OCI-LY7 (cell line): ENCODE data around the gene DIAPH2. TPM values are rescaled to one million over a fixed set of nuclear protein-coding genes. Genes with fewer than 3 reads are reported as not detected.

Experiments used
- BruUV-seq: library from RNA; stranded (reverse); fragments of 400-500 nt; replicated peaks from 2 replicates; lab custom pipeline; 2021; lab: Mats Ljungman, UMichigan
- CTCF ChIA-PET: fragments of 300-600 bp; sonication (Branson Sonifier 250); formaldehyde crosslinking; loops from one replicate; lab custom pipeline; 2022; ENCODE audit warnings: antibody characterized with exemption; ENCODE audit not compliant: unreplicated experiment; lab: Charles Lee
- POLR2A ChIA-PET: fragments of 300-600 bp; sonication (Branson Sonifier 250); formaldehyde crosslinking; loops from one replicate; lab custom pipeline; 2022; ENCODE audit warnings: antibody characterized with exemption; lab: Charles Lee
- DNase-seq: peaks from one replicate; pipeline ENCODE4 v3.0.0-alpha.2; 2015; ENCODE audit warnings: low spot score
- H2AFZ ChIP-seq: fragments of 200-600 bp; sonication (generic), shearing (Covaris generic); 2 replicates; pipeline ENCODE4 v1.6.1; 2014; ENCODE audit warnings: mild to moderate bottlenecking, antibody characterized with exemption, low read length, moderate library complexity
- H3K27ac ChIP-seq: fragments of 200-600 bp; sonication (generic); 2 replicates; pipeline ENCODE4 v1.5.1; 2014; ENCODE audit warnings: mixed run types, low read depth, mild to moderate bottlenecking, moderate library complexity, low read length, inconsistent platforms; ENCODE audit not compliant: poor library complexity, severe bottlenecking
- H3K36me3 ChIP-seq: fragments of 200-600 bp; sonication (generic); 2 replicates; pipeline ENCODE4 v1.6.1; 2014; ENCODE audit warnings: mild to moderate bottlenecking, antibody characterized with exemption, low read length, moderate library complexity, mixed read lengths; ENCODE audit not compliant: insufficient read depth
- H3K4me1 ChIP-seq: fragments of 200-600 bp; sonication (generic); 2 replicates; pipeline ENCODE4 v1.5.1; 2014; ENCODE audit warnings: mild to moderate bottlenecking, low read length; ENCODE audit not compliant: insufficient read depth, poor library complexity, severe bottlenecking
- H3K4me2 ChIP-seq: fragments of 200-600 bp; sonication (generic); 2 replicates; pipeline ENCODE4 v1.6.1; 2014; ENCODE audit warnings: mild to moderate bottlenecking, low read length
- H3K4me3 ChIP-seq: fragments of 200-600 bp; sonication (generic); 2 replicates; pipeline ENCODE4 v1.5.1; 2014; ENCODE audit warnings: mild to moderate bottlenecking, low read depth, low read length; ENCODE audit not compliant: poor library complexity, severe bottlenecking
- H3K79me2 ChIP-seq: fragments of 200-600 bp; sonication (generic); 2 replicates; pipeline ENCODE4 v1.6.1; 2016; ENCODE audit warnings: low read depth, mild to moderate bottlenecking, low read length, moderate library complexity, mixed read lengths; ENCODE audit not compliant: insufficient read depth
- H3K9me2 ChIP-seq: fragments of 200-600 bp; sonication (generic); 2 replicates; pipeline ENCODE4 v1.6.1; 2016; ENCODE audit warnings: mild to moderate bottlenecking, low read length, mixed read lengths; ENCODE audit not compliant: insufficient read depth
- H3K9me3 ChIP-seq: fragments of 200-600 bp; sonication (generic); 2 replicates; pipeline ENCODE4 v1.6.1; 2014; ENCODE audit warnings: mild to moderate bottlenecking, mixed run types, low read length, mixed read lengths
- H4K20me1 ChIP-seq: fragments of 200-600 bp; sonication (generic); 2 replicates; pipeline ENCODE4 v1.6.1; 2014; ENCODE audit warnings: mild to moderate bottlenecking, antibody characterized with exemption, low read length, moderate library complexity, mixed read lengths; ENCODE audit not compliant: insufficient read depth
- EZH2phosphoT487 ChIP-seq: fragments of 200-600 bp; sonication (generic); IDR thresholded peaks from 2 replicates; pipeline ENCODE4 v1.6.1; 2018; ENCODE audit warnings: low read depth, borderline replicate concordance, mild to moderate bottlenecking, mixed run types, antibody characterized with exemption, low read length, moderate library complexity, mixed read lengths
- intact Hi-C: fragments of 100-400 bp; cut with micrococcal nuclease; formaldehyde crosslinking; loops from one replicate; pipeline ENCODE4 v1.10.0; 2022; ENCODE audit not compliant: unreplicated experiment
- total RNA-seq, 2 experiments: library from RNA; depleted of rRNA in 1 of 2; stranded (reverse); fragments of >200 nt in 1 of 2; shearing (Covaris generic) in 1 of 2; gene quantifications; 2 replicates each; pipeline ENCODE4 v1.2.3, GENCODE V29; 2014 to 2022
- TF ChIP-seq, protein P1 (sequence below): fragments of 200-600 bp; sonication (generic); conservative IDR thresholded peaks from 2 replicates; pipeline ENCODE4 v1.5.1; 2014; ENCODE audit warnings: mild to moderate bottlenecking, antibody characterized with exemption, low read length, moderate library complexity, mixed read lengths

Gene DIAPH2
- total RNA-seq, 2 experiments from 2014 or later, result 21.3 to 21.5 TPM

DNA sequence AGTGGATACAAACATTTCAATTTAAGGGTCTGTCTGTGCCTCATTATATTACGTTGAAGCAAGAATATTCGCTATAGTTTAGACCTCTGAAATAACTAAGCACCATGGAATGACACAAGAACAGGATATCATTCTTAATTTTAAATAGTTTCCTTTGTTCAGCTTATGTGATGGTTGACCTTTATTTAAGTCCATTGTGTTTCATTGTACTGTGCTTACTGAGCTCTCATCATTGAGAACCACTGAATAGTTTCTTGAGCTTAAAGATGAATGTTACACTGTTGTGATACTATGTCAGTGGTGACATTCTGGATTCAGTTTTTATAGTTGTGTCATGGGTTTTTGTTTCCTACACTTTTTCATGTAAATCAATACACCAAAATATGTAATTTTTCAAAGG is 438.4 kb downstream of the DIAPH2 start:
- Histone ChIP-seq H3K9me3 (no peaks in the 10 kb centered on the region), H3K4me2 (no peak overlapping the region), H3K27ac (no peak overlapping the region), H4K20me1 (no peaks in the 10 kb centered on the region), H2AFZ (no peak overlapping the region), H3K4me1 (no peaks in the 10 kb centered on the region), H3K4me3 (no peak overlapping the region), H3K9me2 (no peaks in the 10 kb centered on the region), H3K79me2 (no peaks in the 10 kb centered on the region), H3K36me3 (no peaks in the 10 kb centered on the region)
- ChIA-PET POLR2A (interaction anchor here (1.4 kb wide), 1 partner anchor 19 kb away, joined by 4 read pairs; no protein-coding TSS in a partner anchor), CTCF (no interaction called here)
- BruUV-seq, result no TSS peak
- TF ChIP-seq, protein P1, sequence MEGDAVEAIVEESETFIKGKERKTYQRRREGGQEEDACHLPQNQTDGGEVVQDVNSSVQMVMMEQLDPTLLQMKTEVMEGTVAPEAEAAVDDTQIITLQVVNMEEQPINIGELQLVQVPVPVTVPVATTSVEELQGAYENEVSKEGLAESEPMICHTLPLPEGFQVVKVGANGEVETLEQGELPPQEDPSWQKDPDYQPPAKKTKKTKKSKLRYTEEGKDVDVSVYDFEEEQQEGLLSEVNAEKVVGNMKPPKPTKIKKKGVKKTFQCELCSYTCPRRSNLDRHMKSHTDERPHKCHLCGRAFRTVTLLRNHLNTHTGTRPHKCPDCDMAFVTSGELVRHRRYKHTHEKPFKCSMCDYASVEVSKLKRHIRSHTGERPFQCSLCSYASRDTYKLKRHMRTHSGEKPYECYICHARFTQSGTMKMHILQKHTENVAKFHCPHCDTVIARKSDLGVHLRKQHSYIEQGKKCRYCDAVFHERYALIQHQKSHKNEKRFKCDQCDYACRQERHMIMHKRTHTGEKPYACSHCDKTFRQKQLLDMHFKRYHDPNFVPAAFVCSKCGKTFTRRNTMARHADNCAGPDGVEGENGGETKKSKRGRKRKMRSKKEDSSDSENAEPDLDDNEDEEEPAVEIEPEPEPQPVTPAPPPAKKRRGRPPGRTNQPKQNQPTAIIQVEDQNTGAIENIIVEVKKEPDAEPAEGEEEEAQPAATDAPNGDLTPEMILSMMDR, result no peak
- no peak for TF ChIP-seq EZH2phosphoT487
- intact Hi-C loops, result no loop called here
- DNase-seq, result no peak

- POLR2A ChIA-PET, result interaction anchor here (0.9 kb wide), 1 partner anchor 12 kb away, joined by 5 read pairs; no protein-coding TSS in a partner anchor
- H3K9me3 ChIP-seq, result no peaks in the 10 kb centered on the region
- no peaks in the 10 kb centered on the region for H3K9me2 ChIP-seq
- no peaks in the 10 kb centered on the region for H4K20me1 ChIP-seq
- CTCF ChIA-PET, result no interaction called here
- no peaks in the 10 kb centered on the region for H3K36me3 ChIP-seq
- H3K4me2 ChIP-seq, result no peak overlapping the region
- intact Hi-C loops, result no loop called here
- DNase-seq, result no peak
- no peak overlapping the region for H2AFZ ChIP-seq
- H3K79me2 ChIP-seq, result no peaks in the 10 kb centered on the region
- no peak overlapping the region for H3K27ac ChIP-seq
- no peaks in the 10 kb centered on the region for H3K4me1 ChIP-seq
- TF ChIP-seq EZH2phosphoT487, result no peak
- TF ChIP-seq, protein P1, result no peak
- no TSS peak for BruUV-seq
- no peak overlapping the region for H3K4me3 ChIP-seq
These were observed 441.4 kb downstream of the DIAPH2 start for GRCh38 chrX:97126020-97126419.

GRCh38 chrX:97132664-97133415 is 448.2 kb downstream of the DIAPH2 start:
- H4K20me1 ChIP-seq, result no peaks in the 10 kb centered on the region
- no peaks in the 10 kb centered on the region for H3K36me3 ChIP-seq
- TF ChIP-seq, protein P1, result no peak
- TF ChIP-seq EZH2phosphoT487, result no peak
- no peak for DNase-seq
- H3K9me3 ChIP-seq, result no peaks in the 10 kb centered on the region
- H3K4me3 ChIP-seq, result no peak overlapping the region
- no TSS peak for BruUV-seq
- no peaks in the 10 kb centered on the region for H3K79me2 ChIP-seq
- H3K9me2 ChIP-seq, result no peaks in the 10 kb centered on the region
- no peak overlapping the region for H2AFZ ChIP-seq
- H3K4me2 ChIP-seq, result no peak overlapping the region
- POLR2A ChIA-PET, result interaction anchor here (1.0 kb wide), 1 partner anchor 231 kb away, joined by 3 read pairs; no protein-coding TSS in a partner anchor
- H3K4me1 ChIP-seq, result no peaks in the 10 kb centered on the region
- CTCF ChIA-PET, result no interaction called here
- no peak overlapping the region for H3K27ac ChIP-seq
- intact Hi-C loops, result no loop called here
